Stomach (tissue), 4 donors: ENCODE measurements around the gene ELOF1.

ENCODE experiments used
- POLR2A ChIP-seq, 4 donors: fragments of 450-650 bp; IDR thresholded peaks; one replicate each; pipeline ENCODE4 v1.6.1; 2016; ENCODE audit warnings: antibody characterized with exemption in 4 of 4, control low read depth in 2 of 4, mild to moderate bottlenecking in 1 of 4, moderate library complexity in 1 of 4
- TF ChIP-seq, protein P1 (sequence below), 7 experiments: fragments of 450-650 bp in 4 of 7; fragments of 200-600 bp in 3 of 7; sonication (generic) in 3 of 7; IDR thresholded peaks; one replicate each; pipeline ENCODE4 v1.5.1; 2016 to 2019; ENCODE audit warnings: antibody characterized with exemption in 7 of 7, control low read depth in 2 of 7, mild to moderate bottlenecking in 1 of 7

GRCh38 chr19:11578258-11579142, 19.5 kb upstream of the ELOF1 start:
- TF ChIP-seq, protein P1, sequence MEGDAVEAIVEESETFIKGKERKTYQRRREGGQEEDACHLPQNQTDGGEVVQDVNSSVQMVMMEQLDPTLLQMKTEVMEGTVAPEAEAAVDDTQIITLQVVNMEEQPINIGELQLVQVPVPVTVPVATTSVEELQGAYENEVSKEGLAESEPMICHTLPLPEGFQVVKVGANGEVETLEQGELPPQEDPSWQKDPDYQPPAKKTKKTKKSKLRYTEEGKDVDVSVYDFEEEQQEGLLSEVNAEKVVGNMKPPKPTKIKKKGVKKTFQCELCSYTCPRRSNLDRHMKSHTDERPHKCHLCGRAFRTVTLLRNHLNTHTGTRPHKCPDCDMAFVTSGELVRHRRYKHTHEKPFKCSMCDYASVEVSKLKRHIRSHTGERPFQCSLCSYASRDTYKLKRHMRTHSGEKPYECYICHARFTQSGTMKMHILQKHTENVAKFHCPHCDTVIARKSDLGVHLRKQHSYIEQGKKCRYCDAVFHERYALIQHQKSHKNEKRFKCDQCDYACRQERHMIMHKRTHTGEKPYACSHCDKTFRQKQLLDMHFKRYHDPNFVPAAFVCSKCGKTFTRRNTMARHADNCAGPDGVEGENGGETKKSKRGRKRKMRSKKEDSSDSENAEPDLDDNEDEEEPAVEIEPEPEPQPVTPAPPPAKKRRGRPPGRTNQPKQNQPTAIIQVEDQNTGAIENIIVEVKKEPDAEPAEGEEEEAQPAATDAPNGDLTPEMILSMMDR (IDR thresholded peaks at IDR 0.05) = no peak
- TF ChIP-seq POLR2A (IDR thresholded peaks at IDR 0.05) = no peak
